Measurements from ENCODE around the gene BANP.

BANP gene

DNA sequence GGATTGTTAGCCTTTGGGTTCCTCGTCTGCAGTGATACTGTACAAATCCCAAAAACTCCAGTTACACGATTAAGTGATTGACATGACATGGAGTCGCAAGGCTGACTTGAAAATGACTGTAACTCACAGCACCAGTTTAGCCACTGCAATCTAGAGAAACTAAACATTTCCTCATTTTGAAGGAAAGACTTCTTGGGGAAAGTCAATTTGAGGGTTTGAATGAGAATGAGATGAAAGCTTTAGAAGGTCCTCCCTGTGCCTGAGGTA, 4.8 kb downstream of the BANP start:
- FAIRE-seq (no peak), DNase-seq (ENCODE audit: insufficient read length, low spot score) (no peak)
- TF ChIP-seq, protein P1, sequence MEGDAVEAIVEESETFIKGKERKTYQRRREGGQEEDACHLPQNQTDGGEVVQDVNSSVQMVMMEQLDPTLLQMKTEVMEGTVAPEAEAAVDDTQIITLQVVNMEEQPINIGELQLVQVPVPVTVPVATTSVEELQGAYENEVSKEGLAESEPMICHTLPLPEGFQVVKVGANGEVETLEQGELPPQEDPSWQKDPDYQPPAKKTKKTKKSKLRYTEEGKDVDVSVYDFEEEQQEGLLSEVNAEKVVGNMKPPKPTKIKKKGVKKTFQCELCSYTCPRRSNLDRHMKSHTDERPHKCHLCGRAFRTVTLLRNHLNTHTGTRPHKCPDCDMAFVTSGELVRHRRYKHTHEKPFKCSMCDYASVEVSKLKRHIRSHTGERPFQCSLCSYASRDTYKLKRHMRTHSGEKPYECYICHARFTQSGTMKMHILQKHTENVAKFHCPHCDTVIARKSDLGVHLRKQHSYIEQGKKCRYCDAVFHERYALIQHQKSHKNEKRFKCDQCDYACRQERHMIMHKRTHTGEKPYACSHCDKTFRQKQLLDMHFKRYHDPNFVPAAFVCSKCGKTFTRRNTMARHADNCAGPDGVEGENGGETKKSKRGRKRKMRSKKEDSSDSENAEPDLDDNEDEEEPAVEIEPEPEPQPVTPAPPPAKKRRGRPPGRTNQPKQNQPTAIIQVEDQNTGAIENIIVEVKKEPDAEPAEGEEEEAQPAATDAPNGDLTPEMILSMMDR (IDR thresholded peaks at IDR 0.05; ENCODE audit: insufficient read depth, missing control alignments), result no peak

DNA sequence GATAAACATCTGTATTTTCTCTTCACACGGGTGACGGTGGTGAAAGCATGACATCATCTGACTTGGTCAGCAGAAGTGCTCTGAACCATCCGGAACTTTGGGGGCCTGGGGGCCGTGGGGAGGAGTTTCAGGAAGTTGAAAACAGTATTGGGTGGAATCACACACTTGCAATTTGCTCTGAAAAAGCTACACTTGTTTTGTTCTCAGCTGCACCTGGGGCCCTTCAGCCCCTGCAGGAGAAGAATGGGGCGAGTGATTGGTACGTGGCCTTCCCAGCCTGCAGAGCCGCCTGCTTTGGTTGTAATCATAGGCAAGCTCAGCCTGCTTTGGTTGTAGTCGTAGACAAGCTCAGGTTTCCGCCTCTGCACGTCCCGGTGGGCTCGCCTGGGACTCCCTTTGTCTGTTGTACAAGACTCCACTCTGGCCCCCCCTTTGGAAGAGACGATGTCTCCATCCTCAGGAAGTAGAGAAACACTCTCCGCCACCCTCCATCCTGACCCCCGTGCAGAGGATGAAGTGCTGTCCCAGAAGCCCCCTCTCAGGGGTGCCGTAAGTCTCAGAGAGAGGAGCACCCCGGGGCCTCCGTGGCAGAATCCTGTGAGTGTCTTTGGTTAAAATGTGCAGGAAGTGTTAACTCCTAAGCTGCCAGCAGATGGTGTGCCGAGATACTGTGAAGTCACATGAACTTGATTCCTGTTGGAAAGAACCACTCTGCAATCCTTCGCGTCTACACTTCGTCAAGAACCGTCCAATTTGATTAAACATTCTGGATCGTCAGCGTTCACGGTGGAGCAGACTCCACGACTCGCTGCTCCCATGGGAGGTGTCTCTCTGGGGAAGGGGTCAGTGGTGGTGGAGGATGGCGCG, 5.4 kb downstream of the BANP start:
- DNase-seq (ENCODE audit: insufficient read length, low spot score), result no peak
- no peak for FAIRE-seq
- TF ChIP-seq, protein P1 (IDR thresholded peaks at IDR 0.05; ENCODE audit: insufficient read depth, missing control alignments), result peak; percentile 55

DNA sequence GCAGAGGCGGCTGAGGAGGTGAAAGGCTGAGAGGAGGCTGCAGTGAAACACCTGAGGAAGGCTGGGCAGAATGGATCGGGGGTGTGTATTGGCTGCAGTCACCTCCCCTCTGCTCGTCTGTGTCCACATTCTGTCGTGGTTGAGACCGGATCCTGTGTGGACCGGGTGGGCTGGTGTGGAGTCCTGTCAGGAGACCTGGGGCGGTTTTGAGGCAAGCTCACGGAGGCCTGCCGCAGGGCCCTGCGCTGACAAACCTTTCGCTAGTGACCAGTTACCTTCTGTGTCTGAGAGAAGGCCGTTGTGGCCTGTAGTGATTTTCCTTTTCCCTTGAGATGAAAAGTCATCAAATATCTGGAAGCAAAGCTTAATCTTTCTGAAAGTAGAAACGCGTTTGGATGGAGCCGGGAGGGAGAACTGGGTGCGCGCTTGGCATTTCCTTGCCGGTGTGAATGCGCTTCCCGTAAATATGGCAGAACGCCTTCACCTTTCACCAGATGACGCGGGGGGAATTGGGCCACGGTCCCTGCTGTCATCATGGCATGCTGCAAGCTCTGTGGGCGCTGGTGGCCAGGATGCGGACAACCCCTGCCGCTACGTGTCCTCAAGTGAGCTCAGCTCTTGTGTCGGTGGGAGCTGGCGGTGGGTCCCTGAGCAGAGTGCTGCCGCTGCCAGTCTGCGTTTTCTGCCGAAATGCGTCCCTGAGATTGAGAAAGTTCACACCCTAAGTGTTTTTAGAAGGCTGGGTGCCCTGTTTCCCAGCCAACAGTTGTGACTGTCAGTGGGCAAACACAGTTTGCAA, 6.3 kb downstream of the BANP start:
- FAIRE-seq (no peak), DNase-seq (ENCODE audit: insufficient read length, low spot score) (no peak)
- TF ChIP-seq, protein P1 (IDR thresholded peaks at IDR 0.05; ENCODE audit: insufficient read depth, missing control alignments), result no peak

DNA sequence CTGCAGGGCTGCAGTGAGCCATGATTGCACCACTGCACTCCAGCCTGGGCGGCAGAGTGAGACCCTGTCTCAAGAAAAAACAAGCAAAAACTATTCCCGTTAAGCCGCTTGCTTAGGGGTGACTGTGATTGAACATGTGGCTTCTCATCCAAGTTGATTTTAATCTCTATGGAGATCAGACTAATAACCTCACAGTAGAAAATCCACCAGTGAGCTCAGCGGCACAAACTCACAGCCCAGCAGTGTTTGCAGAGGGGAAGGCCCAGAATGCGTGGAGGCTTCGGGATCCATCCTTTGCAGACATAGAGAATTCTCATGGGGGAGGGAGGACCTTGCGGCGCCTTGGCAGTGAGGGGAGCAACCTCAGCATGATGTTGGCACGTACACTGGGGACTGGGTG, 7.4 kb downstream of the BANP start:
- FAIRE-seq (no peak), DNase-seq (ENCODE audit: insufficient read length, low spot score) (peak; percentile 55)
- TF ChIP-seq, protein P1 (IDR thresholded peaks at IDR 0.05; ENCODE audit: insufficient read depth, missing control alignments), result no peak

DNA sequence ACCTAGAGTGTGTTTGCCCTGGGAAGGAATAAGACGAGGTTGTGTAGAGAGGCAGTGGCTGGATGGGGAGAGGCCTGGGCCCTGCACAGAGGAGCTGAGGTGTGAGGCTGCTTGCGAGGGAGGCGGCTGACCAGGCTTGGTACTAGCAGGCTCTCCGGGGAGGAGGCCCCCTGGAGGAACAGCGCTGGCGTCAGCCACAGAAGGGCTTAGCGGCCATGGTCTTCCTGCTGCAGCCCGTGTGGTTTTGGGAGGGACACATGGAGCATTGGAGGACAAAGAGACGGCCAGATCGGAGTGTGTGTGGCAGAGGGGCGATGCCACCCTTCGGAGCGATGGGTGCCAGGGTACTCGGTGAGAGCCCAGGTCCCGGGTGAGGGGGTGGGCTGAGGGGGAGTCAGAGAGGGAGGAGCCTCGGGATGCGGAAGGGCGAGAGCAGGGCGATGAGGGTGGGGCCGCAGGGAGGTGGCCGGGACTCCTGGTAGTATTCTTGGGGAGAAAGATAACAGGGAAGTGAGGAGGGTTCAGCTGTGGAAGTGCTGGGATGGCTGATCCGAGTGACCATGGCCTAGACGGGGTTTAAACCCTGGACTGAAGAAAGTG, 8.3 kb downstream of the BANP start:
- DNase-seq (ENCODE audit: insufficient read length, low spot score), result no peak
- TF ChIP-seq, protein P1 (IDR thresholded peaks at IDR 0.05; ENCODE audit: insufficient read depth, missing control alignments), result no peak
- FAIRE-seq, result no peak

DNA sequence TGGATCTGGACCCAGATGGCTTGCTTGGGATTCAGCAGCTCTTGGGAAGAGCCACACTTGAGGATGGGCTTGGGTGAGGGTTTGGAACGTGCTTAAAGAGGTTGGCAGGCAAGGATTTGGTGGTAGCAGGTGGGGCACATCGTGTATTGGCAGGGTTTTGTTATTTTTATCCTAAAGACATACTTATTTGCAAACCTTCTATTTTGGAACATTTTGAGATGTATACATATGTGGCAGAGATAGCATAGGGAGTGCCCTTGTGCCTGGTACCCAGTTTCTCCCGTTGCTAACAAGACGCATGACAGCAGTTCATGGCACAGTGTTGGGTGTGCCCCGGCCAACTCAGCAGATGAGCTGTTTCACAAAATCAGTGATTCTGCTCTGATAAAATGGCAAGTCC, 9.1 kb downstream of the BANP start:
- no peak for DNase-seq (ENCODE audit: insufficient read length, low spot score)
- TF ChIP-seq, protein P1 (IDR thresholded peaks at IDR 0.05; ENCODE audit: insufficient read depth, missing control alignments), result no peak
- no peak for FAIRE-seq

Data from D721Med (cell line).